ENCODE data around the gene KIAA1671.

KIAA1671 gene

DNA sequence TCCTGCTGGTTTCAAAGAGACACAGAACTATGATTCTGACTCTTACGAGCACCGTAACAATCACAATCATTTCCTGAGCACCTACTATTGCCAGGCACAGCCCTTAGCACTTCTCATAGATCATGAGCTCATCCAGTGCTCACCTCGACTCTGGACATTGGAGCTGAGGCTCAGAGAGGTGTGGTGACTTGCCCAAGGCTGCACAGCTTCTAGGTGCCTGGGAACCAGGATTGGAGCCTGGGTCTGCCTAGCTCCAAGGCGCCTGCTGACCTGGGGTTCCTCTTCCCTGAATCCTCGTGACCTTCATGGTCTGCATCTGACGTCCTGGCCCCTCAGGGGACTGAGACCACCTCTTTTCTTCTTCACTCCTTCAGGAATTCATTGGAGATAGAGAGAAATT is 196.5 kb downstream of the KIAA1671 start:
- no peak for DNase-seq

DNA sequence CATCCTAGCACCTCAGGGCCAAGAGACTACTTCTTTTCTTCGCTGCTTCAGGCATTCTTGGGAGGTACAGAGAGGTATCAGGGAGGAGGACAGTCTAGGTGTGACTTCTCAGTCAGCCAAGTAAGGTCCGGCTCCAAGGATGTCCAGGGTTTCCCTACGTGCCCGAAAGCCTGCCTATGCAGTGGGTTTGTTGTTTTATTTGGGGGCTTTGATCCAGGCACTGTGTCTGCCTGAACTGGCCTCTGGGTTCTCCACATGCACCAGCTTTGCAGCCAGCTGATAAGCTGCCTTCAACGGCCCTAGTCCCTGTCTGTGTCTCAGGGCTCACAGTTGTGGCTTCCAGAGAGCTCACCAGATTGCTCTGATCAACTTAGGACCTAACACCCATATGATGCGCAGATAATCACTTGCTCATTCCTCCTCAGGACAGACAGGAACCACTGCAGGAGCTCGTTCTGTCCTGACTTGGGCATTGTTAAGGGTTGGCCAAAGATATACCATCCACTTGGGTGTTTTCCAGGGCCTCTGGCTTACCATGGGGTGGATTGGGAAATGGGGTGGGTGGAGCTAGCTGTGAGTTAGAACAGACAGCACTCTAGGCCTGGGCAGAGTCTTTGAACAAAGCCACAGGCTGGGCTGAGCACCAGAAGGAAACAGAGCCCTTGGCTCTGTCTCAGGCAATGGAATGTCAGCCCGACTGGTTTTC is 201.6 kb downstream of the KIAA1671 start:
- DNase-seq = no peak

DNA sequence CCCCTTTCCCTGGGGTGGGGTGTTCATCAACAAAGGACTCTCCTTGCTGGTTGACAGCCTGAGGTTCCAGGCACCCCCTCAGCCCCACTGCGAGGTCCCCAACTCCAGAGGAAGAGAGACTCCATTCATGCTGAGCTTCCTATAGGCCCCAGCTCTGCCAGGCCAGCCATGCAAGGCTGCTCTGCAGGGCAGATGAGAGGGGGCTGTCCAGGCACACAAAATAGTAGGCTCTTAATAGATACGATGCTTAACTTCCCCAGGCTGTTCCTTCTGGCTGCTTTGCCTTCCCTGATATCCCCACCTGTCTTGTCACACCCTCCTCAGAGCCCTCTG is 202.1 kb downstream of the KIAA1671 start:
- no peak for DNase-seq

- no peak for DNase-seq
These were observed 204.2 kb downstream of the KIAA1671 start for GRCh38 chr22:25156736-25157135.

- DNase-seq = no peak
These were observed 206.5 kb downstream of the KIAA1671 start for GRCh38 chr22:25159028-25159427.

DNA sequence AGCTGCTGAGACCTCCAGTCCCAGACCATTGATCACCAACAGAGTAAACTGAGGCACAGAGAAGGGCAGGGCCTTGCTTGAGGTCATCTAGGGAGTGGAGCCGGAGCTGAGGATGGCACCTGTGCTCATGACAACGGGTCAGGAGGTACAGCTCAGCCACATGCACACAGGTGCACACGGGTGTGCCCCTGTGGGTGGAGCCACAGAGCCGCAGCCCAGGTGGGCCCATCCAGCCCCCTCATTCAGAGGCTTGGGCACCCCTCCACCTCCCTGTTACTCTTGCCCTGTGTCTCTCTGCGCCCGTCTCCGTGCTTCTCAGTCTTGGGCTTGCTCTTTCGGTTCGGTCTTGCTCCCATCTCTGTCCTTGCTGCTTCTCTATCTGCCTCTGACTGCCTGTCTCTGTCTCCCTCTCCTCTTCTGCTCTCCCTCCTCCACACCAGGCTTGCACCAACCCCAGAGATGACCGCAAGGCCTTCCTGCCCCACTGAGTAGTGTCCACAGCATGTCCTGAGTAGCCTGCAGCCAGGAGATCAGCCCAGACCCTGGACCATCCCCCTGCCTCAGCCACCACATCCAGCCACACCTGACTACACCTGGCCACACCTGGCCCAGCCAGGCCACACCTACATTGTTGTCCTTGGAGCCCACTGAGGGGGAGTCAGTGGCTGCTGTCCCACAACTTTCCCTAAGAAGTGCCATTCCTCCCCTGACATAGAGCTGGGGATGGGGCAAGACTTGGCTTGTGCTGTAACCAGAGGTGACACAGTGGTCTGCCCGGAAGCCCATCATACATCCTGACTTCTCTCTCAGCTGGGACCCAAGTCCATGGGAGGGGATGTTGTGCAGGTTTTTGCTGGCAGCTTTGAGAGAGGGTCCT is 207.8 kb downstream of the KIAA1671 start:
- no peak for DNase-seq

GRCh38 chr22:25161017-25161915 is 208.8 kb downstream of the KIAA1671 start:
- no peak for DNase-seq

GRCh38 chr22:25161916-25162530 is 209.5 kb downstream of the KIAA1671 start:
- DNase-seq = no peak

DNA sequence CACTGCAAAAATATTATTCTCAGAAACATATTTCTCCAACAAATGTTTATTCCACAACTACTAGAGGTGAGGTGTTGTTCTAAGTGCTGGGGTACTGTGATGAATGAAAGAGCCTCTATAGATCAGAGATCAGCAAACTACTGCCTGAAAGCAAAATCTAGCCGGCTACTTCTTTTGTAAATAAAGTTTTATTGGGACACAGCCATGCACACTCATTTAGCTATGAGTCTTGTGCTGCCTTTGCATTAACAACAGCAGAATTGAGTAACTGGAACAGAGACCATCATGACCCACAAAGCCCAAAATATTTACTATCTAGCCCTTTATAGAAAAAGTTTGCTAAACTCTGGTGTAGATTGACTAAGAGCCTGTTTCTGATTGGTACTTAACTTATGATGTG is 210.0 kb downstream of the KIAA1671 start:
- no peak for DNase-seq

- DNase-seq = no peak
These were observed 213.3 kb downstream of the KIAA1671 start for GRCh38 chr22:25165785-25166184.

GRCh38 chr22:25166266-25167040 is 213.9 kb downstream of the KIAA1671 start:
- DNase-seq = no peak

DNA sequence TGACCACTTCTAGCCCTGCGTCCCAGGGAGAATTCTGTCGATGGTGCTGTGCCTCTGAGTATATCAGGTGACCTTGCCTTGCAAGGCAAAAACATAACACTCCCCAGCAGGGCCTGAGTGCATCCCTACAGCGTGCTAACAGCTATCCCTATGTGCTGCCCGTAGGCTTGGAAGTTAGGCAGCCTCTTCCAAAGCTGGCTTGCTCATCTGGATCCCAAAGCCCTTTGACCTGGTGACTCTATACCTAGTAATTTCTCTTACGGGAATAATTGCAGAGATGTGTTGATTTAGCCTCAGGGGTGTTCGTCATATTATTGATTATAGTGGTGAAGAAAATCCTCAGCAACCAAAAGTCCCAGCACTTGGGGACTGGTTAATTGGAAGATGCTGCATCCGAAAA is 214.6 kb downstream of the KIAA1671 start:
- no peak for DNase-seq

DNA sequence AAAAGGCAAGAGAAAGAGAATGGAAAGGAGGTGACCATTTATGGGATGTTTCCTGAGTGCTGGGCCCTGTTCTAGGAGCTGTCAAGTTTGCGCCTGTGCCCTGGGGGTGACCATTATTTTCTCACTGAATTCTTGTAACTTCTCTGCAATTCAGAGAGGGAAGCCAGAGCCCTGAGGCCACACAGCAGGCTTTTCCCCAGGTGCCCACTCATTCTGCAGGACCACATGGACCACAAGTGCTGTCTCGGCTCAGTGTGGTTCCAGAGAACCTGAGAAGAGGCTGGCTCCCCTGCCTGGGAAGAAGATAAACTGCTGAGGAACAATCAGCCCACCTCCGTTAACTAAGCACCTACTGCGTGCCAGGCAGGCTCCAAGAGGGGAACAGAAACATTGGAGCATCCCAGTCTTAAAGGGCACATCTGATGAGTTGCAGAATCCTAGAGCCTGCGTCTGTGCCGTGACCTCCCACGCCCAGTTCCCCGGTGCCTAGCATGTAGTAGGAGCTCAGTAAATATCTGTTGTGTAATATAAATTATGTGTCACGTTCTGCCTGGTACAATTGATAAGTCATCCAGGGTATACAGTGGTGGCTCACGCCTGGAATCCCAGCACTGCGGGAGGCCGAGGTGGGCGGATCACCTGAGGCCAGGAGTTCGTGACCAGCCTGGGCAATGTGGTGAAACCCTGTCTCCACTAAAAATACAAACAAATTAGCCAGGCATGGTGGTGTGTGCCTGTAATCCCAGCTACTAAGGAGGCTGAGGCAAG is 215.5 kb downstream of the KIAA1671 start:
- no peak for DNase-seq

GRCh38 chr22:25169278-25170031 is 216.9 kb downstream of the KIAA1671 start:
- DNase-seq = no peak

DNA sequence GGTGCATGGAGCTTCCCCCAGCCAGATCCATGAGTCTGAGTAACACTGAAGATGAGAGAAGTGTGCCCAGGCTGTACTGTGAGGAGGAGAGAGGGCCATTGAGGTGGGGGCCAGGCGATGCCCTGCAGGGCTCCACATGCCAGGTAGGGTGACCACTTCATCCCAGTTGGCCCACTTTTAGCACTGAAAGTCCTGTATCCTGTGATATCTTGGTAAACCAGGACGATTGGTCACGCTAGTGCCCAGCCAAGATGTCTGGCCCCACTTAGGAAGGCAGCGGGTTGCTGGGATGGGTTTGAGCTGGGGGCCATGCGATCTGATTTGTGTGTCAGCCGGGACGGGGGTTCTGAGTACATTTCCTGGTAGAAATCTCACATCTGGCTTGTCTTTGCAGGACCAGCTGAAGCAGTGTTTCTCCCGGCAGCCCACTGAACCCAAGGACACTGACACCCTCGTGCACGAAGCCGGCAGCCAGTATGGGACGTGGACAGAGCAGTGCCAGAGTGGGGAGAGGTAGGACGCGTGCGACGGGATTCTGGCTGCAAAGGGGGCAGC is 218.0 kb downstream of the KIAA1671 start:
- DNase-seq = no peak

GRCh38 chr22:25172153-25172552 is 219.6 kb downstream of the KIAA1671 start:
- peak in 5 of 6 experiments; percentile 9 to 38 (median 14) for DNase-seq

- no peak for DNase-seq
These were observed 221.8 kb downstream of the KIAA1671 start for GRCh38 chr22:25174156-25174887.

DNA sequence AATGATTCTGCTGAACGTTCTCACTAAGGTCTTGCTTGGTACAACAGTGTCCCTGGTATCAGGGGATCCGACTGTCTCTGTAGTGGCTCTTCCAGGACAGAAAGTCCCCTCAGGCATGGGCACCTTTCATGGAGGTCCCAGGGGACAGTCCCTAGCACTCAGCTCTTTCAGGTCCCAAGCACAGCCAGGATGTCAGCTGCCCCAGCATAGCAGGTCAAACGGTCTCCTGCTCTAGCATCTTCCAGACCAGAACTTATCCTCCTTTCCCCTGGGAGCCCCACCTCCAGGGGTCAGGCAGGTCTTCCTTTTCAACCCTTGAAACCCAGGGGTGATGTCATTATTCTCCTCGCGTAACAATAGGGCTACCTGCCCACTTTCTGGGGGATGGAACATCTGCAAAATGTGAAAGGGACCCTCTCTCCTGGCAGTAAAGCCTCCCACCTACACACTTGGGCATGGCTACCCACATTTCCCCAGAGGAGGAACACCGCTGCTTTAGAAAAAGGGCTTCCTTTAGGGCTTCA is 222.4 kb downstream of the KIAA1671 start:
- DNase-seq = no peak

GRCh38 chr22:25176175-25176574 is 223.7 kb downstream of the KIAA1671 start:
- no peak for DNase-seq
